Endodermal cell (in vitro differentiated cells): Measurements from ENCODE around the gene LRRC3B. TPM values are rescaled to one million over a fixed set of nuclear protein-coding genes. Genes with fewer than 3 reads are reported as not detected.

Experiments used
- DNase-seq: peaks from one replicate; pipeline ENCODE4 v3.0.0-alpha.2; 2017
- H3K27ac ChIP-seq: 2 replicates; pipeline ENCODE4 v1.5.1; 2013; ENCODE audit warnings: mild to moderate bottlenecking, low read depth, low read length, moderate library complexity
- H3K27me3 ChIP-seq: 2 replicates; pipeline ENCODE4 v1.6.1; 2013; ENCODE audit warnings: mild to moderate bottlenecking, low read length, moderate library complexity; ENCODE audit not compliant: insufficient read depth, control insufficient read depth, poor library complexity, severe bottlenecking
- H3K36me3 ChIP-seq: 2 replicates; pipeline ENCODE4 v1.7.0; 2013; ENCODE audit warnings: mild to moderate bottlenecking, low read length, moderate library complexity; ENCODE audit not compliant: control insufficient read depth, insufficient read depth
- H3K4me1 ChIP-seq: one replicate; pipeline ENCODE4 v1.7.0; 2013; ENCODE audit warnings: low read length; ENCODE audit not compliant: control insufficient read depth, insufficient read depth
- H3K4me3 ChIP-seq: 2 replicates; pipeline ENCODE4 v1.5.1; 2013; ENCODE audit warnings: mild to moderate bottlenecking, low read length, moderate library complexity
- H3K9ac ChIP-seq: 2 replicates; pipeline ENCODE4 v1.6.1; 2013; ENCODE audit warnings: mild to moderate bottlenecking, low read length, moderate library complexity; ENCODE audit not compliant: poor library complexity, severe bottlenecking; ENCODE audit errors: extremely low read depth
- H3K9me3 ChIP-seq: 2 replicates; pipeline ENCODE4 v1.6.1; 2013; ENCODE audit warnings: mild to moderate bottlenecking, low read length, moderate library complexity; ENCODE audit not compliant: control insufficient read depth
- H3K27ac Mint-ChIP-seq: 2 replicates; pipeline ENCODE4 v1.8.0; 2020; ENCODE audit warnings: mixed read lengths
- H3K27me3 Mint-ChIP-seq: 2 replicates; pipeline ENCODE4 v1.8.0; 2021; ENCODE audit warnings: mild to moderate bottlenecking, mixed read lengths; ENCODE audit not compliant: insufficient read depth
- H3K36me3 Mint-ChIP-seq: 2 replicates; pipeline ENCODE4 v1.8.0; 2020; ENCODE audit warnings: low read depth, mixed read lengths
- H3K4me1 Mint-ChIP-seq: 2 replicates; pipeline ENCODE4 v1.8.0; 2020; ENCODE audit warnings: mixed read lengths
- H3K4me3 Mint-ChIP-seq: 2 replicates; pipeline ENCODE4 v1.8.0; 2020; ENCODE audit warnings: mild to moderate bottlenecking, moderate library complexity, mixed read lengths
- H3K9me3 Mint-ChIP-seq: 2 replicates; pipeline ENCODE4 v1.8.0; 2020; ENCODE audit warnings: mild to moderate bottlenecking, mixed read lengths
- CTCF ChIP-seq: fragments of 200-600 bp; sonication (generic); conservative IDR thresholded peaks from 2 replicates; pipeline ENCODE4 v1.5.0; 2021; ENCODE audit warnings: antibody characterized with exemption, mild to moderate bottlenecking
- WGBS, 2 experiments: methylation state at CpG; one replicate each; pipeline versions ENCODE4 v1.1.5 to v1.1.7; 2013; ENCODE audit warnings: missing lambda C conversion rate in 2 of 2, mixed read lengths in 1 of 2; ENCODE audit not compliant: insufficient coverage in 1 of 2, insufficient read length in 1 of 2; 5-methylcytosine and 5-hydroxymethylcytosine counted together
- total RNA-seq, 2 donors: library from RNA; stranded (reverse); fragmentation: NEBNext Ultra II Directional in 1 of 2; extraction: Animal tissue kit (Norgen Biotek cat#: 25700) in 1 of 2; gene quantifications; 2 replicates in 1 of 2; 3 replicates in 1 of 2; pipeline ENCODE4 v1.2.1, GENCODE V29; 2021

LRRC3B gene
- total RNA-seq, 2 donors from 2014 or later: 0.26 TPM; not detected in 1

DNA sequence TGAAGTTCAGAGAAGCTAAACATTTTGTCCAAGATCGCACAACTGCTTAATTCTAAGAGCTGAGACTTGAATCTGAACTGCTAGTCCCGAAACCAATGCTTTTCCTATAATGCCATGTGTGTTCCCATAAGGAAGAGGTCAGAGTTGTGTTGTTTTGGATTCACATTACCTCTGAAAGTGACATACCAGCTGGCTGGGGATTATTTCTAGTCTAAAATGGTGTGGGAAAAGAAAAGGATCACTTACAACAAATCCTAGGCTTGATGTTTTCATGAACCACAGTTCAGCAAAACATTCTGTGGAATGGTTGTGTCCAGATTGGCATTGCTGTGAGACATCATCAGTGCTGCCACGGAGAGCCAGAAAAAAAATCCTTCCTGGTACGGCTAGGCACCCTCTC, 35.0 kb upstream of the LRRC3B start:
- Histone ChIP-seq H3K4me1 (no peaks in the 10 kb centered on the region), H3K4me3 (no peak overlapping the region), H3K9ac (no peak overlapping the region), H3K9me3 (no peaks in the 10 kb centered on the region), H3K27ac (no peak overlapping the region), H3K27me3 (peaks cover 7% of the 10 kb centered on the region), H3K36me3 (no peaks in the 10 kb centered on the region)
- Mint-ChIP-seq H3K4me3 (no peak overlapping the region), H3K9me3 (no peaks in the 10 kb centered on the region), H3K27ac (no peak overlapping the region), H3K36me3 (no peaks in the 10 kb centered on the region), H3K27me3 (peaks cover 5% of the 10 kb centered on the region), H3K4me1 (no peaks in the 10 kb centered on the region)
- 88 to 100% methylated on average over 2 to 4 of the region's 4 CpGs for WGBS, 2 experiments
- no peak for TF ChIP-seq CTCF
- DNase-seq: no peak

DNA sequence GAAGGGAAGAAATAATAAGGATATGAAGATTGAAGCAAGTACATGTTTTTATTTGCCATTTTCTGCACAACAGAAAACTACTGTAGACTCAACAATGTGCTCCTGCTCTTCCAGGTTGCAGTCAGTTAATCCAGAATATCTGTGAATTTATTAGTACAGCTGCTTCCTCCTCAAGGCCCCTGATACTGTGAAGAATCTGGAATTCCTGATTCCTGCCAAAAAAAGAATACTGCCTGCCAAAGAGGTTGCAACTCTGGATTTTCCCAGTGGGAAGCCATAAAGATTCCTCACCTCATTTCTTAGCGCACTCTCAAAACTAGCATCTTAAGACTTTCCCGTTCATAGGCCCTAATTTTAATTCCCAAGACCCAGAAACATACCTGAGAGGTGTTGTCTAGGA, 33.6 kb upstream of the LRRC3B start:
- H3K9me3 Mint-ChIP-seq: no peaks in the 10 kb centered on the region
- TF ChIP-seq CTCF: no peak
- no peak overlapping the region for H3K4me3 Mint-ChIP-seq
- Histone ChIP-seq H3K36me3 (no peaks in the 10 kb centered on the region), H3K27me3 (peaks cover 7% of the 10 kb centered on the region), H3K27ac (no peak overlapping the region), H3K9me3 (no peaks in the 10 kb centered on the region), H3K9ac (no peak overlapping the region), H3K4me1 (no peaks in the 10 kb centered on the region), H3K4me3 (no peak overlapping the region)
- DNase-seq: no peak
- H3K36me3 Mint-ChIP-seq: no peaks in the 10 kb centered on the region
- WGBS, 2 experiments: 68 to 100% methylated on average over 1 to 2 of the region's 2 CpGs
- no peak overlapping the region for H3K27ac Mint-ChIP-seq
- H3K4me1 Mint-ChIP-seq: no peaks in the 10 kb centered on the region
- H3K27me3 Mint-ChIP-seq: peaks cover 5% of the 10 kb centered on the region

DNA sequence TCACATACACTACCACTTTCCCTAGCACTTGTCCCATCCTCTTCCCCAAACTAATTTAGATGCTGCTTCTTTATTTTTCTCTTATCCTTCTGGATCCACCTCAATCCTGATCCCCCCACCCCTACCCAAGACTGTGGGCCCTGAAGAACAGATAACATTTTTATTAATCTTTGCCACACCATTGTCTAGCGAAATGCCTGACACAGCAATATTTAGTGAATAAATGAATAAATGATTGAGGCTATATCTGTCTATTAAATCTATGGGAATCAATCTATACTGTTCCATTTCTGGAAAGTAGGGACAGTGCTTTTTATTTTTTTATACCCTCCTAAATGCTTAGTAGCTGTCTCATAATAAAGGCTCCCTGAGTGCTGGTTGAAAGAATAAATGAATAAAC, 32.9 kb upstream of the LRRC3B start:
- Mint-ChIP-seq H3K27me3 (peaks cover 5% of the 10 kb centered on the region), H3K4me3 (no peak overlapping the region), H3K27ac (no peak overlapping the region), H3K4me1 (no peaks in the 10 kb centered on the region), H3K36me3 (no peaks in the 10 kb centered on the region), H3K9me3 (no peaks in the 10 kb centered on the region)
- DNase-seq: no peak
- Histone ChIP-seq H3K9me3 (no peaks in the 10 kb centered on the region), H3K27ac (no peak overlapping the region), H3K36me3 (no peaks in the 10 kb centered on the region), H3K9ac (no peak overlapping the region), H3K27me3 (peaks cover 7% of the 10 kb centered on the region), H3K4me3 (no peak overlapping the region), H3K4me1 (no peaks in the 10 kb centered on the region)
- TF ChIP-seq CTCF: no peak
- WGBS, 2 experiments: 100% methylated on average over 1 of the region's 1 CpG; no CpG with 5 or more reads in 1 of the 2 experiments
